OCI-LY7 (cell line): ENCODE results near the gene AIMP2. TPM values are rescaled to one million over a fixed set of nuclear protein-coding genes. Genes with fewer than 3 reads are reported as not detected.

ENCODE experiments used
- BruUV-seq: library from RNA; stranded (reverse); fragments of 400-500 nt; replicated peaks from 2 replicates; lab custom pipeline; 2021; lab: Mats Ljungman, UMichigan
- CTCF ChIA-PET: fragments of 300-600 bp; sonication (Branson Sonifier 250); formaldehyde crosslinking; loops from one replicate; lab custom pipeline; 2022; ENCODE audit warnings: antibody characterized with exemption; ENCODE audit not compliant: unreplicated experiment; lab: Charles Lee
- POLR2A ChIA-PET: fragments of 300-600 bp; sonication (Branson Sonifier 250); formaldehyde crosslinking; loops from one replicate; lab custom pipeline; 2022; ENCODE audit warnings: antibody characterized with exemption; lab: Charles Lee
- DNase-seq: peaks from one replicate; pipeline ENCODE4 v3.0.0-alpha.2; 2015; ENCODE audit warnings: low spot score
- H2AFZ ChIP-seq: fragments of 200-600 bp; sonication (generic), shearing (Covaris generic); 2 replicates; pipeline ENCODE4 v1.6.1; 2014; ENCODE audit warnings: mild to moderate bottlenecking, antibody characterized with exemption, low read length, moderate library complexity
- H3K27ac ChIP-seq: fragments of 200-600 bp; sonication (generic); 2 replicates; pipeline ENCODE4 v1.5.1; 2014; ENCODE audit warnings: mixed run types, low read depth, mild to moderate bottlenecking, moderate library complexity, low read length, inconsistent platforms; ENCODE audit not compliant: poor library complexity, severe bottlenecking
- H3K36me3 ChIP-seq: fragments of 200-600 bp; sonication (generic); 2 replicates; pipeline ENCODE4 v1.6.1; 2014; ENCODE audit warnings: mild to moderate bottlenecking, antibody characterized with exemption, low read length, moderate library complexity, mixed read lengths; ENCODE audit not compliant: insufficient read depth
- H3K4me1 ChIP-seq: fragments of 200-600 bp; sonication (generic); 2 replicates; pipeline ENCODE4 v1.5.1; 2014; ENCODE audit warnings: mild to moderate bottlenecking, low read length; ENCODE audit not compliant: insufficient read depth, poor library complexity, severe bottlenecking
- H3K4me2 ChIP-seq: fragments of 200-600 bp; sonication (generic); 2 replicates; pipeline ENCODE4 v1.6.1; 2014; ENCODE audit warnings: mild to moderate bottlenecking, low read length
- H3K4me3 ChIP-seq: fragments of 200-600 bp; sonication (generic); 2 replicates; pipeline ENCODE4 v1.5.1; 2014; ENCODE audit warnings: mild to moderate bottlenecking, low read depth, low read length; ENCODE audit not compliant: poor library complexity, severe bottlenecking
- H3K79me2 ChIP-seq: fragments of 200-600 bp; sonication (generic); 2 replicates; pipeline ENCODE4 v1.6.1; 2016; ENCODE audit warnings: low read depth, mild to moderate bottlenecking, low read length, moderate library complexity, mixed read lengths; ENCODE audit not compliant: insufficient read depth
- H3K9me2 ChIP-seq: fragments of 200-600 bp; sonication (generic); 2 replicates; pipeline ENCODE4 v1.6.1; 2016; ENCODE audit warnings: mild to moderate bottlenecking, low read length, mixed read lengths; ENCODE audit not compliant: insufficient read depth
- H3K9me3 ChIP-seq: fragments of 200-600 bp; sonication (generic); 2 replicates; pipeline ENCODE4 v1.6.1; 2014; ENCODE audit warnings: mild to moderate bottlenecking, mixed run types, low read length, mixed read lengths
- H4K20me1 ChIP-seq: fragments of 200-600 bp; sonication (generic); 2 replicates; pipeline ENCODE4 v1.6.1; 2014; ENCODE audit warnings: mild to moderate bottlenecking, antibody characterized with exemption, low read length, moderate library complexity, mixed read lengths; ENCODE audit not compliant: insufficient read depth
- EZH2phosphoT487 ChIP-seq: fragments of 200-600 bp; sonication (generic); IDR thresholded peaks from 2 replicates; pipeline ENCODE4 v1.6.1; 2018; ENCODE audit warnings: low read depth, borderline replicate concordance, mild to moderate bottlenecking, mixed run types, antibody characterized with exemption, low read length, moderate library complexity, mixed read lengths
- intact Hi-C: fragments of 100-400 bp; cut with micrococcal nuclease; formaldehyde crosslinking; loops from one replicate; pipeline ENCODE4 v1.10.0; 2022; ENCODE audit not compliant: unreplicated experiment
- total RNA-seq, 2 experiments: library from RNA; depleted of rRNA in 1 of 2; stranded (reverse); fragments of >200 nt in 1 of 2; shearing (Covaris generic) in 1 of 2; gene quantifications; 2 replicates each; pipeline ENCODE4 v1.2.3, GENCODE V29; 2014 to 2022
- TF ChIP-seq, protein P1 (sequence below): fragments of 200-600 bp; sonication (generic); conservative IDR thresholded peaks from 2 replicates; pipeline ENCODE4 v1.5.1; 2014; ENCODE audit warnings: mild to moderate bottlenecking, antibody characterized with exemption, low read length, moderate library complexity, mixed read lengths

The AIMP2 gene
- total RNA-seq, 2 experiments from 2014 or later, result 56.9 to 70.4 TPM

DNA sequence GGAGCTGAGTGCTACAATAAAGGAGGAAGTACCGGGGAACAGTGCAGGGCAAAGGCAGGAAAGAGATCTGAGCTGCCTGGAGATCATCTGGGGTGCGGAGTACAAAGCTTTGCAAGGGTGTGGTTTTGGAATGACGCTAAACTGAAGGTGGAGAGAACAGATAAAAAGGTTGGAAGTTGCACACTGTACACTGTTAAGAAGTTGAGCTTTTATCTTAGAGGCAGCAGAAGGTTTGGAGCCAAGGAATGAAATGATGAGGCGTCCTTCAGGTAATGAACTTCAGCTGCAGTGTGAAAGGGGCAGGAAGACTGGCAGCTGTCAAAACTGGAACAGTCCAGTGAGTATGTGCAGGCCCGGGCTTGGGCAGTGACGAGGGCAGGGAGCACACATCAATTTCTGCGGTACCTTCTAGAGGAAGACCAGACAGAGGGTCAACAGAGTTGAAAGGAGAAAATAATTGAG lies 14.9 kb downstream of the AIMP2 start:
- TF ChIP-seq EZH2phosphoT487, result no peak
- TF ChIP-seq, protein P1, sequence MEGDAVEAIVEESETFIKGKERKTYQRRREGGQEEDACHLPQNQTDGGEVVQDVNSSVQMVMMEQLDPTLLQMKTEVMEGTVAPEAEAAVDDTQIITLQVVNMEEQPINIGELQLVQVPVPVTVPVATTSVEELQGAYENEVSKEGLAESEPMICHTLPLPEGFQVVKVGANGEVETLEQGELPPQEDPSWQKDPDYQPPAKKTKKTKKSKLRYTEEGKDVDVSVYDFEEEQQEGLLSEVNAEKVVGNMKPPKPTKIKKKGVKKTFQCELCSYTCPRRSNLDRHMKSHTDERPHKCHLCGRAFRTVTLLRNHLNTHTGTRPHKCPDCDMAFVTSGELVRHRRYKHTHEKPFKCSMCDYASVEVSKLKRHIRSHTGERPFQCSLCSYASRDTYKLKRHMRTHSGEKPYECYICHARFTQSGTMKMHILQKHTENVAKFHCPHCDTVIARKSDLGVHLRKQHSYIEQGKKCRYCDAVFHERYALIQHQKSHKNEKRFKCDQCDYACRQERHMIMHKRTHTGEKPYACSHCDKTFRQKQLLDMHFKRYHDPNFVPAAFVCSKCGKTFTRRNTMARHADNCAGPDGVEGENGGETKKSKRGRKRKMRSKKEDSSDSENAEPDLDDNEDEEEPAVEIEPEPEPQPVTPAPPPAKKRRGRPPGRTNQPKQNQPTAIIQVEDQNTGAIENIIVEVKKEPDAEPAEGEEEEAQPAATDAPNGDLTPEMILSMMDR, result no peak
- H4K20me1 ChIP-seq, result no peaks in the 10 kb centered on the region
- H3K27ac ChIP-seq, result no peak overlapping the region
- intact Hi-C loops, result no loop called here
- DNase-seq, result no peak
- H3K36me3 ChIP-seq, result peaks cover 99% of the 10 kb centered on the region
- H3K9me2 ChIP-seq, result no peaks in the 10 kb centered on the region
- no peak overlapping the region for H2AFZ ChIP-seq
- H3K79me2 ChIP-seq, result no peaks in the 10 kb centered on the region
- H3K4me3 ChIP-seq, result no peak overlapping the region
- ChIA-PET POLR2A (interaction anchor here (1.2 kb wide), 1 partner anchor 94 kb away, joined by 6 read pairs; no protein-coding TSS in a partner anchor), CTCF (no interaction called here)
- TSS peak; percentile 80 for BruUV-seq
- H3K4me1 ChIP-seq, result peaks cover 11% of the 10 kb centered on the region
- no peak overlapping the region for H3K4me2 ChIP-seq
- no peaks in the 10 kb centered on the region for H3K9me3 ChIP-seq

DNA sequence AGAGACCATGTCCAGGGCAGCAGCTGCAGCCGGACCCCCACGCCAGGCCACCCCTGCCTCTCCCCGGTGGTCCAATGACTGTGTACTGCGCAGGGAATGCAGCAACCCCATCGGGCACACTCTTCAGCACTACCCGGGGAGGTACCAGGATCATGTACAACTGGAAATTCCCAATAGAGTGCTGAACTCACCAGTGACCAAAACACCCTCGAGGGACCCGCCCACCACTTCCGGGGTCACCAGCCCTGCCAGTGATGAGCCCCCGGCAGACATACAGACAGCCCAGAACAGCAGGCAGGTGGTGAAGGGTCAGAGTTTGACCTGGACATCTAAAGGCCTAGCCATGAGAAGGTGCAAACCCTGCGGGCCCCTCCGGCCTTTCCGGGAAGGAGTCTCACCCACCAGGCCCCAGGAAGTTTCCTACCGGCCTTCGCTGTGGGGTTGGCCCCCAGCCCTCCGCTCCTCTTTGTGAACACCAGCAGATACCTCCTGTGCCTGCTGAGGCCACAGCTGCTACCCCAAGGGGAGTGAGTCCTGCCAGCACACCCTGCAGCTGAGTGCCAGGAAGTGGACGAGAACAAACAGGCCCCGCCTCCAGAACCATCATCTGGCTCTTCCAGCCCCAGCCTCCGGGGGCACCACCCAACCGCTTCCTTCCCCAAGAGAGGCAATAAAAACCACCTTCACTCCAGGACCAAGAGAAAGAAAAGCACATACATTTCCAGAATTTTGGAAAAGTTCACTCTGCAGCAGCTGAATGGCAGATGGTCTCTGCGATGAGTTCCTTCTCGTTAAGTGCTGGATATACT lies 17.1 kb downstream of the AIMP2 start:
- TF ChIP-seq, protein P1, result peak; percentile 68
- TF ChIP-seq EZH2phosphoT487, result no peak
- H3K4me2 ChIP-seq, result peak overlapping the region; percentile 20
- POLR2A ChIA-PET, result interaction anchor here (1.2 to 1.3 kb wide), 3 partner anchors 17 to 81 kb away, joined by 3 read pairs; no protein-coding TSS in a partner anchor

More for the DNA sequence above, 17.1 kb downstream of the AIMP2 start:
- H3K9me3 ChIP-seq, result no peaks in the 10 kb centered on the region
- peaks cover 91% of the 10 kb centered on the region for H3K36me3 ChIP-seq
- H3K27ac ChIP-seq, result no peak overlapping the region
- H4K20me1 ChIP-seq, result no peaks in the 10 kb centered on the region
- H3K4me1 ChIP-seq, result peaks cover 11% of the 10 kb centered on the region
- no TSS peak for BruUV-seq
- H2AFZ ChIP-seq, result 0 out of 2 replicates have a peak overlapping the region, but pooled peaks have one; percentile 8
- CTCF ChIA-PET, result interaction anchor here (1.1 kb wide), 1 partner anchor 45 kb away, joined by 3 read pairs; no protein-coding TSS in a partner anchor
- DNase-seq, result peak; percentile 75
- H3K4me3 ChIP-seq, result no peak overlapping the region
- H3K9me2 ChIP-seq, result no peaks in the 10 kb centered on the region
- intact Hi-C loops, result no loop called here
- H3K79me2 ChIP-seq, result no peaks in the 10 kb centered on the region
